HepG2 (cell line): Measurements from ENCODE around the gene ME3.

Experiments used
- ATF1 ChIP-seq: IDR thresholded peaks from 2 replicates; pipeline ENCODE4 v1.6.1; 2016; ENCODE audit warnings: mild to moderate bottlenecking, control low read depth
- ESRRA ChIP-seq: sonication (generic); formaldehyde crosslinking; IDR thresholded peaks from 2 replicates; pipeline ENCODE4 v1.5.1; 2020; ENCODE audit warnings: mild to moderate bottlenecking, low read depth, missing genetic modification reagents
- FOXP1 ChIP-seq, 2 experiments: fragments of 450-650 bp in 1 of 2; IDR thresholded peaks; 2 replicates each; pipeline ENCODE4 v1.6.1; 2017 to 2018; ENCODE audit warnings: antibody characterized with exemption in 1 of 2
- RAD21 ChIP-seq: fragments of 450-650 bp; formaldehyde crosslinking; IDR thresholded peaks from 2 replicates; pipeline ENCODE4 v1.5.0; 2020; ENCODE audit warnings: mild to moderate bottlenecking
- SMC3 ChIP-seq: IDR thresholded peaks from 2 replicates; pipeline ENCODE4 v1.6.1; 2011; ENCODE audit warnings: low read length, improper control_type of control experiment
- TRIM24 ChIP-seq: sonication (generic); formaldehyde crosslinking; IDR thresholded peaks from 2 replicates; pipeline ENCODE4 v1.8.0; 2022; ENCODE audit warnings: mild to moderate bottlenecking, missing genetic modification reagents
- ZNF24 ChIP-seq: fragments of 450-650 bp; IDR thresholded peaks from 2 replicates; pipeline ENCODE4 v1.6.1; 2017; ENCODE audit warnings: antibody characterized with exemption, mild to moderate bottlenecking

GRCh38 chr11:86570020-86570419 is 102.4 kb downstream of the ME3 start:
- no peak for TF ChIP-seq ZNF24
- TF ChIP-seq RAD21, result no peak
- TF ChIP-seq TRIM24 (CRISPR knock-in tag), result no peak
- TF ChIP-seq FOXP1 (IDR thresholded peaks at IDR 0.05), result no peak
- TF ChIP-seq FOXP1 (CRISPR knock-in tag; IDR thresholded peaks at IDR 0.05), result no peak
- no peak for TF ChIP-seq SMC3
- no peak for TF ChIP-seq ESRRA
- TF ChIP-seq ATF1 (CRISPR knock-in tag), result no peak
